GM12872 (cell line): ENCODE data around the gene CRYAA.

Experiments
- CTCF ChIP-seq: IDR thresholded peaks from 3 replicates; pipeline ENCODE4 v1.5.1; 2011; ENCODE audit warnings: low read depth, mild to moderate bottlenecking, low read length, moderate library complexity; ENCODE audit not compliant: insufficient read depth

The CRYAA gene

DNA sequence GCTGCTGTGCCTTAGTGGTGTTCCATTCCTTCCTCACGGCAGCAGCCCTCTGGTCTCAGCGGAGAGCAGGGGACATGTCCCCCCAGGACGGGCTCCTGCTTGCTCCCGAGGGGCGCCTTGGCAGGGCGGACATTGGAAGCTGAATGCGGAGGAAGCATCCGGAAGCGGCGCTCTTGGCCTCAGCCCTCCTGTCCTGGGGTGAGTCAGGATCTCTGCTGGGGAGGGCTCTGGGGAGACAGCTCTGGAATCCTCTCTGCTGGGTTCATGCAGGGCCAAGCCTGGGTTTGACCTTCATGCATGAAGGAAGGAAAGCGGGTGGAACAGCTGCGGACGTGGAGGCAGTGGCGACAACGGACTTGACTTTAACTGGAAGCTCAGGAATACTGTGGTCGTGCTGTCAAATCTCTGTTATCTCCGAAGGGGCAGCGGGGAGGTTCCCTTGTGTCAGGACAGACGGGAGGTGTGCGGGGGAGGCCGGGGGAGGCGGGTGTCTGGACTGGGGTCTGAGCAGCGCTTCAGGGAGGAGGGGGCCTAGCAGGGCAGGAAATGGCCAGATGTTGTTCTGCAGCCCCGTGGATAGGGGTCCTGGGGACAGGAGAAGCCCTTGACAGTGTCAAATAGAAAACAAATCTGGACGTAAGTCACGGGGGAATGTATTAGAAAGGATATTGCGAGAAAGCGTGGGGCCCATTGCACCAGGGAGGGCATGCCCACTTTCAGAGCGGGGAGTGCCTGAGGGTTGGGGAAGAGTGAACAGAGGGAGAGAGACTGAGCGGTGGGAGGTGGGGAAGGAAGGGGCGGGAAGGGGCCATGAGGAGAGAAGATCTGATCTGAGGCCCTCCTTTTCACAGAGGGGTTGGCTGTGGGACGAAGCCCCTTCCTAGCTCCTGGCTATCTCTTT, 26.6 kb downstream of the CRYAA start:
- TF ChIP-seq CTCF, result no peak

DNA sequence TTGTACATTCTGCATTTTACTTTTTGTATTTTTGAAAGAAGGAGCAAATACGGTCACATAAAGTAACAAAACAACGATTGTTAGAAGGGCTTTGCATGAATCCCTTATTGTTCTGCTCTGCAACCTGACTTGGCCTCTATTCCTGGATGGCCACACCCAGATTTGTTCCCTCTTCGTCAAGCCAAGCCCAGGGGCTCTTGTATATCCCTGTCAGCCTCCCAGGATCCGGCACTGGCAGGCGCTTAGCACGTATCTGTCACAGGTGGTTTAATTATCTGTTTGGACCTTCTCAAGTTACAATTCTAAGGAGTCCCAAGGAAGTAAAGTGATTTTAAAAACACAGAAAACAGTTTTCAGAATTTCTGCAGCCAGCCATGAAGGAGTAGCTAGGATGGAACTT, 28.0 kb downstream of the CRYAA start:
- no peak for TF ChIP-seq CTCF

DNA sequence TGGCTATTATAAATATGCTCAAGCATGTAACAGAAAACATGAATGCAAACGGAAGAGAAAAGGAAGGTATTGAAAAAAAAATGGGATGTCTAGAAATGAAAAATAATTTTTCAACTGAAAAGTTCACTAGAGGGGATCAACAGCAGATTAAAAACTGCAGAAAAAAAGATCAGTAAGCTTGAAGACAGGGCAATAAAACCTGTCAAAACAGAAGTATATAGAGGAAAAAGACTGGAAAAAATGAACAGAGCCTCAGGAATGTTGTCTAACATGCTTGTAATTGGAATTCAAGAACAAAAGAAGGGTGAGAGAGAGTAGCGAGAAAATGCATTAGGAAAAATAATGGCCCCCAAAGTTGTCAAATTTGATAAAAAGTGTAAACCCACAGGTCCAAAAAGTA, 29.6 kb downstream of the CRYAA start:
- no peak for TF ChIP-seq CTCF

DNA sequence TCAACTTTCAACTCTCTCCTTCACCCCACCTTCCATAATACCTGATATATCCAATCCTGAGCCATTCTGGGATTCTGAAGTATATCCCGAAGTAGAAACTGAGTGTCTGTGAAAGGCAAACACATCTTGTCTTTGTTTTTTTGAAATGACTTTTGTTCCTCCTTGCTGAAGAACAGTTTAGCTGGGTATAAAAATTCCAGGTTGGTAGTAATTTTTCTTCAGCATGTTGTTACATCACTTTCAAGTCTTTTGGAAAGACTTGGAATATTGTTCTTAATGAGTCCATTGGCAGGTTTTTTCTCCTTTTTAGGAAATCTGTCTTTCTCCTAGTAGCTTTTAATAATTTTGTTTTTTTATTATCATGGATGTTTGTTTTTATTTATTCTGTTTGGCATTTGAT, 32.7 kb downstream of the CRYAA start:
- no peak for TF ChIP-seq CTCF

DNA sequence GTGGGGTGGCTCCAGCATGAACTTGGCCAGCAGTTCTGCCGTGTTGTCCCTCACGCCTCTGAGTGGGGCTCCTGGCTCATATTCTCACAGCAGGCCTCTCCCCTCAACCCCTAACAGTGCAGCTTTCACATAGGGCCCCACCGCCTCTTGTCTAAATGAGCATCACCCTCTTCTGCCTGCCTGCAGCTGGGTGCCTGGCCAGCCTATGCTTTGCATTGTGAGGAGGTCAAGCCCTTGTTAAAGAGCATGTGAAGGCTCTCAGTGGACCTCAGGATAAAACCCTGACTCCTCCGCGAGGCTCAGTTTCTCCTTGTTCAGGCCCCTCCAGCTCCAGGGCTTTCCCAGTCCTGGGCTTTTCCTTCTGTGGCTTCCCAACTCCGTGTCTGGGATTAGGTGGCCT, 34.8 kb downstream of the CRYAA start:
- no peak for TF ChIP-seq CTCF

DNA sequence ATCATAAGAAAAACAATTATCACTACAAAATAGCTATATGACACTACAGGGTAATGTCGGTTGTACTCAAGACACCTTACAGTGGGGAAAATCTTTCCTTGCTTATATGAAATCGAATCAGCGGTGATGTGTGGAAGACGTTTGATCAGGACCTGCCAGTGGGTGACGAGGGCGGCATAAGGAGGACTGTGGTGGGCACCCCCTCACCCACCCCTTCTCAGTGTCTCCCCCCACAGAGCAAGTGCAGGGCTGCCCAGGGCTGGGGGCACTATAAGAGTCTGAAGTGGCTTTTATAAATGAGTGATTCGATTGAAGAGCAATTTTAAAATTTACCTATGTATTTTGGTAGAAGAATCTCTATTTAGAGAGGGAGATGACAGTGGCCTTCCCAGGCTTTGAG, 35.8 kb downstream of the CRYAA start:
- no peak for TF ChIP-seq CTCF

DNA sequence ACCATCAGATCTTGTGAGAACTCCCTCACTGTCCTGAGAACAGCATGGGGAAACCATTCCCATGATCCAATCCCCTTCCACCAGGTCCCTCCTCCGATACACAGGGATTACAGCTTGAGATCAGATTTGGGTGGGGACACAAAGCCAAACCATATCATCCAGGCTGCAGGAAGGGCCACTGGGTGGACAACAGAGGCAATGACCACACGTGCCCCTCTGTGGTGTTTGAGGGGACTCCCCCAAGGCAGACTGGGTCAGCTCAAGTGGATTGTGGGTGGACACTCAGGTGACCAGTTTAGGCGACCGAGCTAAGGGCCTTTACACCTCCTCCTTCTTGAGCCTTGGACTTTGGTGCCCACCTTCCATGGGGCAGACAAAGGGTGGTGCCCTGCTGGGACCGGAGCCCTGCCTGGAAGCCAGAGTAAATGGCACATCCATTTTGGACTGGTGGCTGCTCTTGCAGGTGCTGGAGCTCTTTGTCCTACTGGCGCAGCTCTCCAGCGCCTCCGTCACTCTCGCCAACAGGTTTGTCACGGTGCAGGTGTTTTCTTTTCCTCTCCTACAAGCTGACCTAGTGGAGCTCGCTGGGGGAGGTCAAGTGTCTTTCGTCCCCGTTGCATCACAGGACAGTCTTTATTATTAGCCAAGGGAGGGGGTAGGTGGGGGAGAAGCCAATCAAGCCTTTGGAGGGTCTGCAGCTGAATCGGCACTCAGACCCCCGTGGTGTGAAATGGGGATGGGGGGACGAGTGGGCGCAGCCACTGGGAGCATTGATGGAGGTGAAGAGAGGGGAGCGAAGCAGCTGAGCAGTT, 37.6 kb downstream of the CRYAA start:
- TF ChIP-seq CTCF, result no peak
